Measurements from ENCODE around the gene BMPER.

- TF ChIP-seq, protein P1, sequence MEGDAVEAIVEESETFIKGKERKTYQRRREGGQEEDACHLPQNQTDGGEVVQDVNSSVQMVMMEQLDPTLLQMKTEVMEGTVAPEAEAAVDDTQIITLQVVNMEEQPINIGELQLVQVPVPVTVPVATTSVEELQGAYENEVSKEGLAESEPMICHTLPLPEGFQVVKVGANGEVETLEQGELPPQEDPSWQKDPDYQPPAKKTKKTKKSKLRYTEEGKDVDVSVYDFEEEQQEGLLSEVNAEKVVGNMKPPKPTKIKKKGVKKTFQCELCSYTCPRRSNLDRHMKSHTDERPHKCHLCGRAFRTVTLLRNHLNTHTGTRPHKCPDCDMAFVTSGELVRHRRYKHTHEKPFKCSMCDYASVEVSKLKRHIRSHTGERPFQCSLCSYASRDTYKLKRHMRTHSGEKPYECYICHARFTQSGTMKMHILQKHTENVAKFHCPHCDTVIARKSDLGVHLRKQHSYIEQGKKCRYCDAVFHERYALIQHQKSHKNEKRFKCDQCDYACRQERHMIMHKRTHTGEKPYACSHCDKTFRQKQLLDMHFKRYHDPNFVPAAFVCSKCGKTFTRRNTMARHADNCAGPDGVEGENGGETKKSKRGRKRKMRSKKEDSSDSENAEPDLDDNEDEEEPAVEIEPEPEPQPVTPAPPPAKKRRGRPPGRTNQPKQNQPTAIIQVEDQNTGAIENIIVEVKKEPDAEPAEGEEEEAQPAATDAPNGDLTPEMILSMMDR (IDR thresholded peaks at IDR 0.05), result no peak
- TF ChIP-seq EP300 (IDR thresholded peaks at IDR 0.05), result no peak
Observed at GRCh38 chr7:34198231-34198641, 292.9 kb downstream of the BMPER start.

Data from esophagus muscularis mucosa (tissue), 3 donors.